Kidney (tissue), 14 donors: Measurements from ENCODE around the gene GNA14. TPM values are rescaled to one million over a fixed set of nuclear protein-coding genes. Genes with fewer than 3 reads are reported as not detected.

Experiments used
- DNase-seq, 5 donors: peaks; one replicate each; pipeline ENCODE4 v3.0.0-alpha.2; 2013 to 2020
- FAIRE-seq: peaks from 2 replicates; lab custom pipeline; 2012; peaks lifted over from hg19 to GRCh38; lab: Jason Lieb, UNC
- H3K27ac ChIP-seq, 2 donors: one replicate each; pipeline ENCODE4 v1.7.0; 2013; ENCODE audit warnings: low read depth in 2 of 2, low read length in 2 of 2, inconsistent platforms in 1 of 2
- H3K27me3 ChIP-seq: one replicate; pipeline ENCODE4 v1.7.1; 2013; ENCODE audit warnings: low read length, inconsistent platforms; ENCODE audit not compliant: control insufficient read depth, insufficient read depth
- H3K36me3 ChIP-seq, 3 donors: one replicate each; pipeline versions ENCODE4 v1.7.0 to v1.7.1; 2013; ENCODE audit warnings: low read length in 3 of 3, control low read depth in 1 of 3, inconsistent platforms in 1 of 3; ENCODE audit not compliant: insufficient read depth in 3 of 3, control insufficient read depth in 2 of 3
- H3K4me1 ChIP-seq, 3 donors: one replicate each; pipeline versions ENCODE4 v1.7.0 to v1.7.1; 2013; ENCODE audit warnings: low read length in 3 of 3, inconsistent platforms in 1 of 3, low read depth in 1 of 3; ENCODE audit not compliant: control insufficient read depth in 2 of 3, insufficient read depth in 2 of 3
- H3K4me3 ChIP-seq, 3 donors: one replicate each; pipeline versions ENCODE4 v1.7.0 to v1.8.1; 2013; ENCODE audit warnings: low read length in 3 of 3, control low read depth in 1 of 3, inconsistent platforms in 1 of 3
- H3K9ac ChIP-seq, 3 donors: one replicate each; pipeline versions ENCODE4 v1.7.0 to v1.7.1; 2013; ENCODE audit warnings: low read length in 3 of 3, control low read depth in 1 of 3, inconsistent platforms in 1 of 3
- H3K9me3 ChIP-seq, 3 donors: one replicate each; pipeline versions ENCODE4 v1.7.0 to v1.7.1; 2013; ENCODE audit warnings: low read length in 3 of 3, control low read depth in 1 of 3, inconsistent platforms in 1 of 3; ENCODE audit not compliant: control insufficient read depth in 2 of 3, insufficient read depth in 1 of 3
- intact Hi-C: fragments of 100-400 bp; cut with DNase I; formaldehyde crosslinking; loops from one replicate; pipeline ENCODE4 v1.11.1; 2022
- polyA plus RNA-seq: library from polyadenylated mRNA; stranded (reverse); fragments of 350-450 nt; fragmentation: Illumina TruSeq; extraction: RNeasy Lipid Tissue Mini Kit (QIAGEN cat#74804); gene quantifications from one replicate; pipeline ENCODE4 v1.2.3, GENCODE V29; 2014; ENCODE audit warnings: low read depth, low replicate concordance; ENCODE audit not compliant: insufficient read depth
- total RNA-seq: library from RNA; stranded (reverse); fragmentation: NEBNext Ultra II Directional; extraction: Animal tissue kit (Norgen Biotek cat#: 25700); gene quantifications from one replicate; pipeline ENCODE4 v1.2.1, GENCODE V29; 2021
- TF ChIP-seq, protein P1 (sequence below): IDR thresholded peaks from 3 replicates; pipeline ENCODE4 v1.5.1; 2012; ENCODE audit warnings: mild to moderate bottlenecking, moderate library complexity, borderline replicate concordance; ENCODE audit not compliant: insufficient read depth; ENCODE audit errors: extremely low read depth
- donor health status: control.
- donor health status: control.
- donor health status: control.
- donor health status: control.
- donor health status: control.
- donor health status: DM: yes; HTN: yes; CAD: no.
- donor health status: Normal renal cell carcinoma (clear cell type).

Gene GNA14
- total and polyA plus RNA-seq, 2 donors from 2014 or later, result 6.5 to 10.4 TPM

- FAIRE-seq (no peak), DNase-seq (peak in 1 of 5 donors; percentile 36)
- Histone ChIP-seq H3K36me3 (no peaks in the 10 kb centered on the region), H3K27me3 (no peaks in the 10 kb centered on the region), H3K4me3 (no peak overlapping the region), H3K9ac (no peak overlapping the region), H3K27ac (no peak overlapping the region), H3K9me3 (no peaks in the 10 kb centered on the region), H3K4me1 (no peaks in the 10 kb centered on the region)
- intact Hi-C loops, result no loop called here
- TF ChIP-seq, protein P1, sequence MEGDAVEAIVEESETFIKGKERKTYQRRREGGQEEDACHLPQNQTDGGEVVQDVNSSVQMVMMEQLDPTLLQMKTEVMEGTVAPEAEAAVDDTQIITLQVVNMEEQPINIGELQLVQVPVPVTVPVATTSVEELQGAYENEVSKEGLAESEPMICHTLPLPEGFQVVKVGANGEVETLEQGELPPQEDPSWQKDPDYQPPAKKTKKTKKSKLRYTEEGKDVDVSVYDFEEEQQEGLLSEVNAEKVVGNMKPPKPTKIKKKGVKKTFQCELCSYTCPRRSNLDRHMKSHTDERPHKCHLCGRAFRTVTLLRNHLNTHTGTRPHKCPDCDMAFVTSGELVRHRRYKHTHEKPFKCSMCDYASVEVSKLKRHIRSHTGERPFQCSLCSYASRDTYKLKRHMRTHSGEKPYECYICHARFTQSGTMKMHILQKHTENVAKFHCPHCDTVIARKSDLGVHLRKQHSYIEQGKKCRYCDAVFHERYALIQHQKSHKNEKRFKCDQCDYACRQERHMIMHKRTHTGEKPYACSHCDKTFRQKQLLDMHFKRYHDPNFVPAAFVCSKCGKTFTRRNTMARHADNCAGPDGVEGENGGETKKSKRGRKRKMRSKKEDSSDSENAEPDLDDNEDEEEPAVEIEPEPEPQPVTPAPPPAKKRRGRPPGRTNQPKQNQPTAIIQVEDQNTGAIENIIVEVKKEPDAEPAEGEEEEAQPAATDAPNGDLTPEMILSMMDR, result no peak
Observed at GRCh38 chr9:77672183-77672582, 24.1 kb upstream of the GNA14 start.

- peaks cover 0 to 3% (median 0%) of the 10 kb centered on the region in 3 donors for H3K4me1 ChIP-seq
- H3K9me3 ChIP-seq, result no peaks in the 10 kb centered on the region
- TF ChIP-seq, protein P1, result no peak
- H3K4me3 ChIP-seq, result no peak overlapping the region
- FAIRE-seq (no peak), DNase-seq (no peak)
- H3K9ac ChIP-seq, result no peak overlapping the region
- no peaks in the 10 kb centered on the region for H3K27me3 ChIP-seq
- intact Hi-C loops, result no loop called here
- no peak overlapping the region for H3K27ac ChIP-seq
- H3K36me3 ChIP-seq, result no peaks in the 10 kb centered on the region
Observed at GRCh38 chr9:77667151-77667550, 19.0 kb upstream of the GNA14 start.

DNA sequence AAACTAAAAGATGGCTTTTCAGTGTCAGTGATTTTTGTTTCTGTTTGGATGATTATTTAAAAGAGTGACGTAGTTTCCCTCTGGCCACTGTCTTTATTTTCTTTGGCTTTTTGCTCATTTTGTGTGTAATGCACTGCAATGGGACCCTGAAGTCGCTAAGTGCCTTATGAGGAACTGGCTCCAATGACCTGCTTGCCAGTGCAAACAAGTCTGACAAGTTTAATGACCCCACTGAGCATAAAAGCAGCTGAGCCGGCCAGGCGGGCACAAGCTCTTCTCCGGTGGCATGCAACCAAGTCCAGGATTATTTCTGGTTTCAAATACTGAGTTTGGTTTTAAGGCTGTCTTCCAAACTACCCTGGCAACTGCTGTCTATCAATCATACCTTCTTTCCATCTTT, 15.6 kb upstream of the GNA14 start:
- H3K9ac ChIP-seq, result no peak overlapping the region
- H3K4me3 ChIP-seq, result no peak overlapping the region
- peaks cover 0 to 3% (median 0%) of the 10 kb centered on the region in 3 donors for H3K4me1 ChIP-seq
- TF ChIP-seq, protein P1, result no peak
- peak in 4 of 5 donors; percentile 57 to 79 (median 75) for DNase-seq
- no peak overlapping the region for H3K27ac ChIP-seq
- FAIRE-seq, result no peak
- H3K36me3 ChIP-seq, result no peaks in the 10 kb centered on the region
- H3K9me3 ChIP-seq, result no peaks in the 10 kb centered on the region
- no peaks in the 10 kb centered on the region for H3K27me3 ChIP-seq
- intact Hi-C loops, result no loop called here

- DNase-seq (peak in 1 of 5 donors; percentile 12), FAIRE-seq (no peak)
- no peaks in the 10 kb centered on the region for H3K36me3 ChIP-seq
- intact Hi-C loops, result no loop called here
- H3K4me3 ChIP-seq, result no peak overlapping the region
- TF ChIP-seq, protein P1, result no peak
- H3K27me3 ChIP-seq, result no peaks in the 10 kb centered on the region
- no peak overlapping the region for H3K27ac ChIP-seq
- peaks cover 0 to 3% (median 0%) of the 10 kb centered on the region in 3 donors for H3K4me1 ChIP-seq
- no peak overlapping the region for H3K9ac ChIP-seq
- no peaks in the 10 kb centered on the region for H3K9me3 ChIP-seq
Observed at GRCh38 chr9:77661566-77662085, 13.5 kb upstream of the GNA14 start.
